SK-N-MC (cell line): ENCODE results near the gene JPH3.

Experiments
- DNase-seq: peaks from one replicate; pipeline ENCODE4 v3.0.0-alpha.2; 2011; ENCODE audit warnings: low read depth, low spot score
- H3K27ac ChIP-seq: fragments of 200-600 bp; sonication (generic); 2 replicates; pipeline ENCODE4 v1.5.1; 2016; ENCODE audit warnings: mixed run types
- H3K36me3 ChIP-seq: fragments of 200-600 bp; sonication (generic); 2 replicates; pipeline ENCODE4 v1.6.1; 2017; ENCODE audit warnings: antibody characterized with exemption, low read length, mixed read lengths; ENCODE audit not compliant: insufficient read depth
- H3K4me3 ChIP-seq: fragments of 200-600 bp; sonication (generic); 2 replicates; pipeline ENCODE4 v1.5.1; 2016
- H3K9ac ChIP-seq: fragments of 200-600 bp; sonication (generic); 2 replicates; pipeline ENCODE4 v1.8.0; 2017; ENCODE audit warnings: mixed run types, mixed read lengths; ENCODE audit not compliant: insufficient read length
- H3K9me3 ChIP-seq: fragments of 200-600 bp; sonication (generic); 2 replicates; pipeline ENCODE4 v1.6.1; 2017; ENCODE audit warnings: low read depth, mild to moderate bottlenecking, antibody characterized with exemption, low read length, moderate library complexity, mixed read lengths
- EZH2 ChIP-seq: fragments of 200-600 bp; sonication (generic); IDR thresholded peaks from one replicate; pipeline ENCODE4 v1.6.1; 2017; ENCODE audit warnings: antibody characterized with exemption
- FOXP2 ChIP-seq: optimal IDR thresholded peaks from 2 replicates; pipeline ENCODE3; 2011; ENCODE audit warnings: mild to moderate bottlenecking, moderate library complexity; ENCODE audit not compliant: insufficient read depth; ENCODE audit errors: extremely low read length, control extremely low read depth
- POLR2AphosphoS5 ChIP-seq: IDR thresholded peaks from 2 replicates; pipeline ENCODE4 v1.6.1; 2012; ENCODE audit warnings: mild to moderate bottlenecking, low read depth, low read length, borderline replicate concordance

Gene JPH3

GRCh38 chr16:87587636-87588035 lies 14.7 kb upstream of the JPH3 start:
- H3K9ac ChIP-seq: no peak overlapping the region
- TF ChIP-seq EZH2 (no peak), POLR2AphosphoS5 (no peak), FOXP2 (no peak)
- no peaks in the 10 kb centered on the region for H3K9me3 ChIP-seq
- H3K27ac ChIP-seq: no peak overlapping the region
- no peak for DNase-seq
- no peak overlapping the region for H3K4me3 ChIP-seq
- H3K36me3 ChIP-seq: no peaks in the 10 kb centered on the region

GRCh38 chr16:87592018-87592712 lies 10.1 kb upstream of the JPH3 start:
- Histone ChIP-seq H3K4me3 (no peak overlapping the region), H3K27ac (no peak overlapping the region), H3K9me3 (no peaks in the 10 kb centered on the region), H3K36me3 (no peaks in the 10 kb centered on the region), H3K9ac (no peak overlapping the region)
- no peak for TF ChIP-seq FOXP2
- TF ChIP-seq EZH2: no peak
- no peak for TF ChIP-seq POLR2AphosphoS5
- no peak for DNase-seq

- TF ChIP-seq POLR2AphosphoS5: no peak
- TF ChIP-seq EZH2: no peak
- TF ChIP-seq FOXP2: no peak
These were observed 8.5 kb upstream of the JPH3 start for GRCh38 chr16:87593710-87594258.

DNA sequence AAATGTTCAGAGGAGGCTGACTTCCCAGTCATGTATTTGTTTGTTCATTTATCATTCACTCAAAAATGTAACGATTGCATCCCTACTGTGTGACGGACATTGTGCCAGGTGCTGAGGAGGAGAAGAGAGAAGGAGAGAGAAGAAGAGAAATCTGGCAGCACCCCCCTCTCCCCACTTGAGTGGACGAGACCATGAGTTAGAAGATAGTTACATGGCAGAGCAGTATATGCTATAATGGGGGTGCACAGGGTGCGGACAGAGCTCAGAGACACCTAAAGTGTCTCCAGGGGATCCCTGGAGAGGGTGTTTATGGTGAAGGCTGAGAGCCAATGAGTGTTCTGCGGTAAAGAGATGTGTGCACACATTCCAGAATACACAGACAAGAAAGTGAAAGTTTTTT lies 6.6 kb upstream of the JPH3 start:
- TF ChIP-seq POLR2AphosphoS5 (no peak), FOXP2 (no peak), EZH2 (no peak)
- DNase-seq: no peak
- no peak overlapping the region for H3K27ac ChIP-seq
- no peak overlapping the region for H3K9ac ChIP-seq
- H3K9me3 ChIP-seq: no peaks in the 10 kb centered on the region
- H3K36me3 ChIP-seq: no peaks in the 10 kb centered on the region
- no peak overlapping the region for H3K4me3 ChIP-seq

More at GRCh38 chr16:87593710-87594258, 8.5 kb upstream of the JPH3 start:
- Histone ChIP-seq H3K9ac (no peak overlapping the region), H3K27ac (no peak overlapping the region), H3K4me3 (no peak overlapping the region), H3K36me3 (no peaks in the 10 kb centered on the region), H3K9me3 (no peaks in the 10 kb centered on the region)
- no peak for DNase-seq

GRCh38 chr16:87597324-87597830 lies 4.9 kb upstream of the JPH3 start:
- no peak for DNase-seq
- no peaks in the 10 kb centered on the region for H3K36me3 ChIP-seq
- no peaks in the 10 kb centered on the region for H3K9me3 ChIP-seq
- no peak overlapping the region for H3K9ac ChIP-seq
- H3K27ac ChIP-seq: no peak overlapping the region
- H3K4me3 ChIP-seq: no peak overlapping the region
- TF ChIP-seq POLR2AphosphoS5 (no peak), FOXP2 (no peak), EZH2 (no peak)

GRCh38 chr16:87598431-87598830 lies 3.9 kb upstream of the JPH3 start:
- no peak overlapping the region for H3K9ac ChIP-seq
- no peaks in the 10 kb centered on the region for H3K9me3 ChIP-seq
- H3K36me3 ChIP-seq: no peaks in the 10 kb centered on the region
- no peak overlapping the region for H3K4me3 ChIP-seq
- no peak overlapping the region for H3K27ac ChIP-seq
- DNase-seq: no peak
- TF ChIP-seq FOXP2: no peak
- no peak for TF ChIP-seq EZH2
- TF ChIP-seq POLR2AphosphoS5: no peak

- Histone ChIP-seq H3K9me3 (no peaks in the 10 kb centered on the region), H3K36me3 (no peaks in the 10 kb centered on the region), H3K9ac (no peak overlapping the region), H3K27ac (no peak overlapping the region), H3K4me3 (no peak overlapping the region)
- DNase-seq: no peak
- no peak for TF ChIP-seq FOXP2
- no peak for TF ChIP-seq EZH2
- TF ChIP-seq POLR2AphosphoS5: no peak
These were observed 2.1 kb upstream of the JPH3 start for GRCh38 chr16:87600246-87600645.

DNA sequence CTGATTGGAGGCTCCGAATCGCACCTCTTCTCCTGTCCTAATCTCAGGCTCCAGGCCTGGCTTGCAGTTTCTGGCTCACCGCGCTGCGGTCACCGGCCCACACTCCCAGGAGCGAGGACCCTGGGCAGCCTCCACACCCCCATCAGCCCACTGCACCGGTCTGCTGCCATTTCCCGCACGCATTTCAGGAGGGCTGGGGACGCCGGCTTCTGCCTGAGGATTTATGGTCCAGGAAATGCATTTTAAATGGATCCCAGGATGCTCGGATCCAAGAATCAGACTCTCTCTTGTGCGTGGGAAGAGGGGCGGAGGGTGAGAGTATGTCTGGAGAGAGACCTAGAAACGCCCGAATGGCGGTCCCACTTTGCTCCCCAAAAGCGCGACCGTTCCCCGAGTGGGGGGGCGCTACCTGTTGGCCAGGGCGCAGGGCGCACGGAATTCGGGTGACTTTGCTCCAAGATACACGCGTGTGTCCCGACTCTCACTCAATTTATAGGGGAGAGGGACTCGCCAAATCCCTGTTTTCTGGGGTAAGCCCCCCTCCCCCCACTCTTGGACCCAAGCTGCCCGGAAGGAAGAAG lies 817 bp upstream of the JPH3 start:
- TF ChIP-seq POLR2AphosphoS5: no peak
- TF ChIP-seq EZH2: no peak
- no peak for TF ChIP-seq FOXP2
- H3K9ac ChIP-seq: no peak overlapping the region
- no peaks in the 10 kb centered on the region for H3K36me3 ChIP-seq
- H3K27ac ChIP-seq: no peak overlapping the region
- H3K9me3 ChIP-seq: no peaks in the 10 kb centered on the region
- no peak for DNase-seq
- no peak overlapping the region for H3K4me3 ChIP-seq
